ENCODE measurements around the gene LIX1L. TPM values are rescaled to one million over a fixed set of nuclear protein-coding genes. Genes with fewer than 3 reads are reported as not detected.
"Not testable (repeated sequence)": the region's sequence is repeated elsewhere in the genome, so short reads cannot be mapped to it uniquely, and the experiment has no call there.

LIX1L gene
- total RNA-seq, 1 donor from 2014 or later, result 38.4 TPM

GRCh38 chr1:145952903-145953302 lies 4.9 kb downstream of the LIX1L start:
- Mint-ChIP-seq H3K36me3 (ENCODE audit: low read depth) (peaks cover 20% of the 10 kb centered on the region), H3K27me3 (no peaks in the 10 kb centered on the region), H3K4me3 (no peak overlapping the region), H3K9me3 (no peaks in the 10 kb centered on the region), H3K4me1 (peaks cover 36% of the 10 kb centered on the region), H3K27ac (no peak overlapping the region)
- intact Hi-C loops (cut with micrococcal nuclease), result no loop called here
- no peak for DNase-seq

DNA sequence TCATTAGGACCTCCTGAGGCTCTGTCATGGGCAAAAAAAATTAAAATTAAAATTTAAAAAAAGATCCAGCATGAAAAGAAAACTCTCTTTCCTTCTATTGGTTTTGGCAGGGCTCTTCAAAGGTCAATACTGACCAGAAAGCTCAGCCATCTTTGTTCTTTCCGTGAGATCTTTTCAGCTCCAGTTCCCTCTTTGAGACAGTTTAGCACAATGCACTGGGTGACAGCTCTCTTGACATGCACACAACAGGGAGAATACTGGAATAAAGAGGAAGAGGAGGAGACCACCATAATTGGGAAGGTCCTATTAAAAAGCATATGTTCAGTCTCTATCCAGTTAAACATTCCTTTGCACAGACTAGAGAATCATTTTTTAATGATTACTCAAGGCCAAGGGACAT lies 6.3 kb downstream of the LIX1L start:
- H3K27me3 Mint-ChIP-seq, result no peaks in the 10 kb centered on the region
- no peak overlapping the region for H3K4me3 Mint-ChIP-seq
- intact Hi-C loops (cut with micrococcal nuclease), result no loop called here
- peaks cover 26% of the 10 kb centered on the region for H3K36me3 Mint-ChIP-seq (ENCODE audit: low read depth)
- DNase-seq, result no peak
- peaks cover 32% of the 10 kb centered on the region for H3K4me1 Mint-ChIP-seq
- H3K9me3 Mint-ChIP-seq, result no peaks in the 10 kb centered on the region
- no peak overlapping the region for H3K27ac Mint-ChIP-seq

GRCh38 chr1:145949219-145949618 lies 8.6 kb downstream of the LIX1L start:
- H3K9me3 Mint-ChIP-seq, result no peaks in the 10 kb centered on the region
- intact Hi-C loops (cut with micrococcal nuclease), result no loop called here
- no peaks in the 10 kb centered on the region for H3K27me3 Mint-ChIP-seq
- no peak overlapping the region for H3K4me3 Mint-ChIP-seq
- peaks cover 21% of the 10 kb centered on the region for H3K4me1 Mint-ChIP-seq
- no peak for DNase-seq
- H3K27ac Mint-ChIP-seq, result no peak overlapping the region
- peaks cover 31% of the 10 kb centered on the region for H3K36me3 Mint-ChIP-seq (ENCODE audit: low read depth)

GRCh38 chr1:145947551-145947950 lies 10.3 kb downstream of the LIX1L start:
- DNase-seq, result no peak
- no peak overlapping the region for H3K4me3 Mint-ChIP-seq
- intact Hi-C loops (cut with micrococcal nuclease), result no loop called here
- no peak overlapping the region for H3K27ac Mint-ChIP-seq
- H3K27me3 Mint-ChIP-seq, result no peaks in the 10 kb centered on the region
- no peaks in the 10 kb centered on the region for H3K9me3 Mint-ChIP-seq
- peaks cover 20% of the 10 kb centered on the region for H3K4me1 Mint-ChIP-seq
- peaks cover 38% of the 10 kb centered on the region for H3K36me3 Mint-ChIP-seq (ENCODE audit: low read depth)

DNA sequence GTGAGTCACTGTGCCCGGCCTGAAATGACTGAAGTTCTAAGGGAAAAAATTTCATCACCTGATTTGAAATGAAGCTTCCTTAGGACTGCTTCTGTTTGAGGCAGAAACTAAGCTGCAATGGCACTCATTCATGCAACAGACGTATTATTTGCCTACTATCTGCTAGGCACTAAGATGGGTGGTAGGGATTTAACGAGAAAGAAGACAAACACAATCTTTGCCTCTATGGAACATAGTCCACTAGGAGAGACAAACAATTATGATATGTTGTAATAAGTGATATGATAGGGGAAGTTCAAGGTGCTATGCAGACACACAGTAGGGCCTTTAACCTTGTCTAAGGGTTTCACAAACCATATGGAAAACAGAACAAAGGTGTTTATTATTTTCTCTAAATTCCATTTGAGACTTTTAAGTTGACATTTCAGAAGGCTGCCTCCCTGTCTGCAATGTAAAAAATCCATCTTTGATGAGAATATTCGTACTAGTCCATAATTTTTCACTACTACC lies 11.3 kb downstream of the LIX1L start:
- no peak overlapping the region for H3K27ac Mint-ChIP-seq
- peaks cover 18% of the 10 kb centered on the region for H3K4me1 Mint-ChIP-seq
- no peak for DNase-seq
- H3K36me3 Mint-ChIP-seq (ENCODE audit: low read depth), result peaks cover 43% of the 10 kb centered on the region
- intact Hi-C loops (cut with micrococcal nuclease), result no loop called here
- no peak overlapping the region for H3K4me3 Mint-ChIP-seq
- H3K9me3 Mint-ChIP-seq, result no peaks in the 10 kb centered on the region
- H3K27me3 Mint-ChIP-seq, result no peaks in the 10 kb centered on the region

- H3K27ac Mint-ChIP-seq, result no peak overlapping the region
- no peak overlapping the region for H3K4me3 Mint-ChIP-seq
- H3K36me3 Mint-ChIP-seq (ENCODE audit: low read depth), result peaks cover 40% of the 10 kb centered on the region
- intact Hi-C loops (cut with micrococcal nuclease), result no loop called here
- no peak for DNase-seq
- no peaks in the 10 kb centered on the region for H3K27me3 Mint-ChIP-seq
- peaks cover 10% of the 10 kb centered on the region for H3K4me1 Mint-ChIP-seq
- H3K9me3 Mint-ChIP-seq, result no peaks in the 10 kb centered on the region
Measured at GRCh38 chr1:145944532-145944931, 13.3 kb downstream of the LIX1L start.

DNA sequence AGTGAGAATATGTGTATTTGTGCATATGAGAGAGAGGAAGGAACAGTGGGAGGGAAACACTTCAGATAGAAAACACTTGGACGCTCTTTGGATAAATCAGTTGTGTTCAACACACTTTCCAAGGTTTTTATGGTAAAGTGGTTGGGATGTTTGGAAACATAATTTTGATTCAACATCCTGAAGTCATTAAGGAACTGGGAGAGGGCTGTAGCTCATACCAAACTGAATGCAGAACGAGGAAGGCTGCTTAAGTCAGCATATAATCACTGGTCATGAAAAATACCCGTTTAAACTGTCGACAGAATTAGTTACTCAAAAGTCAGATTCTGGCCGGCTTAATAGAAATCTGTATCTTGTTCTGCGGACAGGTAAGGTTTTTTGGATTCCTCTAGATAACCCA lies 14.9 kb downstream of the LIX1L start:
- DNase-seq, result no peak
- intact Hi-C loops (cut with micrococcal nuclease), result no loop called here
- Mint-ChIP-seq H3K36me3 (ENCODE audit: low read depth) (peaks cover 36% of the 10 kb centered on the region), H3K4me1 (peaks cover 6% of the 10 kb centered on the region), H3K4me3 (no peak overlapping the region), H3K9me3 (no peaks in the 10 kb centered on the region), H3K27me3 (no peaks in the 10 kb centered on the region), H3K27ac (no peak overlapping the region)

GRCh38 chr1:145942405-145942804 lies 15.4 kb downstream of the LIX1L start:
- DNase-seq, result no peak
- no peaks in the 10 kb centered on the region for H3K27me3 Mint-ChIP-seq
- no peaks in the 10 kb centered on the region for H3K9me3 Mint-ChIP-seq
- H3K36me3 Mint-ChIP-seq (ENCODE audit: low read depth), result peaks cover 35% of the 10 kb centered on the region
- intact Hi-C loops (cut with micrococcal nuclease), result no loop called here
- H3K4me3 Mint-ChIP-seq, result no peak overlapping the region
- H3K27ac Mint-ChIP-seq, result no peak overlapping the region
- peaks cover 6% of the 10 kb centered on the region for H3K4me1 Mint-ChIP-seq

DNA sequence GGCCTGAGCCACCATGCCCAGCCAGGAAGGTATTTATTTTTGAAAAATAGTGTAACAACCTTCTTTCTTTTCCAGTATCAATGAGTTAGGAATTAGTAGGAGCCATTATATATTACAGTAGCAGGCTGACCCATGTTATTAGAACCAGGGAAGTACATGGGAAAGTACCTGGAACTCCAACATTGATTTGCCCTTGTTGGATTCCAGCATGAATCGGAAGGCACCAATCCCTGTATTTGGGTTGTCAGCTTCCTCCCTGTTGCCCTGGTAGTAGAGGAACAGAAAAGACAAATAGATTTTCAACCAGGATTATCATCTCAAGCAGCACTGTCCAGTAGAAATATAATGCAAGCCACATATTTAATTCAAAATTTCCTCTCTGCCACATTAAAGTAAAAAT lies 20.4 kb downstream of the LIX1L start:
- intact Hi-C loops (cut with micrococcal nuclease), result no loop called here
- no peak for DNase-seq
- Mint-ChIP-seq H3K4me1 (peaks cover 14% of the 10 kb centered on the region), H3K27ac (no peak overlapping the region), H3K4me3 (no peak overlapping the region), H3K27me3 (no peaks in the 10 kb centered on the region), H3K36me3 (ENCODE audit: low read depth) (peaks cover 34% of the 10 kb centered on the region), H3K9me3 (no peaks in the 10 kb centered on the region)

DNA sequence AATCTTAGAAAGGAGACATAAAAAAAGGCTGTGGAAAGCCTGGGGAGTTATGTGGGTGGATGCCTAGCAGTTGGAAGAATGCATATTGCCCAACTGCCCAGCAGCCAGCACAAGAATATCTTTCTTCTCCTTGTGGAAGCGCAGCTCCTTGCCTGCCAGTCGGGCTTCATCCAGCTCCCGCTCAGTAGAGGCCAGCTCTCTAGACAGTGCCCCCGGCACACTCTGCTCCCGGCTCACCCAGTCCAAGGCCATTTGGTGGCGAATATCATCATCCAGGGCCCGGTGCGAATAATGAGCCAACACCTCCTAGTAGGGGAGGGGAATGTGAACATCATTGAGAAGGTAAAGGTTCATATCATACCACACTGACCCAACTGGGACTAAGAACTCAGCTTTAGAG lies 21.6 kb downstream of the LIX1L start:
- no peak overlapping the region for H3K27ac Mint-ChIP-seq
- peaks cover 26% of the 10 kb centered on the region for H3K36me3 Mint-ChIP-seq (ENCODE audit: low read depth)
- H3K9me3 Mint-ChIP-seq, result no peaks in the 10 kb centered on the region
- H3K27me3 Mint-ChIP-seq, result no peaks in the 10 kb centered on the region
- intact Hi-C loops (cut with micrococcal nuclease), result no loop called here
- DNase-seq, result no peak
- H3K4me1 Mint-ChIP-seq, result peaks cover 20% of the 10 kb centered on the region
- no peak overlapping the region for H3K4me3 Mint-ChIP-seq

- Mint-ChIP-seq H3K4me1 (peaks cover 20% of the 10 kb centered on the region), H3K9me3 (no peaks in the 10 kb centered on the region), H3K4me3 (no peak overlapping the region), H3K27me3 (no peaks in the 10 kb centered on the region), H3K27ac (no peak overlapping the region), H3K36me3 (ENCODE audit: low read depth) (peaks cover 28% of the 10 kb centered on the region)
- intact Hi-C loops (cut with micrococcal nuclease), result no loop called here
- DNase-seq, result no peak
Measured at GRCh38 chr1:145935708-145936107, 22.1 kb downstream of the LIX1L start.

DNA sequence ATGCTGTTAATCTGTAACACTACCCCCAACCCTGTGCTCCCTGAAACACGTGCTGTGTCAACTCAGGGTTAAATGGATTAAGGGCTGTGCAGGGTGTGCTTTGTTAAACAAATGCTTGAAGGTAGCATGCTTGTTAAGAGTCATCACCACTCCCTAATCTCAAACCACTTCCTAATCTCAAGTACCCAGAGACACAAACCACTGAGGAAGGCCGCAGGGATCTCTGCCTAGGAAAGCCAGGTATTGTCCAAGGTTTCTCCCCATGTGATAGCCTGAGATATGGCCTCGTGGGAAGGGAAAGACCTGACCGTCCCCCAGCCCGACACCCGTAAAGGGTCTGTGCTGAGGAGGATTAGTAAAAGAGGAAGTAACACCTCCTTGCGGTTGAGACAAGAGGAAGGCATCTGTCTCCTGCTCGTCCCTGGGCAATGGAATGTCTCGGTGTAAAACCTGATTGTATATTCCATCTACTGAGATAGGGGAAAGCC lies 25.3 kb downstream of the LIX1L start:
- H3K9me3 Mint-ChIP-seq; H3K27me3 Mint-ChIP-seq; intact Hi-C loops (cut with micrococcal nuclease): not testable (repeated sequence)
- H3K4me3 Mint-ChIP-seq, result peak overlapping the region; percentile 66
- DNase-seq, result peak; percentile 71
- peak overlapping the region; percentile 88 for H3K27ac Mint-ChIP-seq
- H3K4me1 Mint-ChIP-seq, result peaks cover 22% of the 10 kb centered on the region
- H3K36me3 Mint-ChIP-seq (ENCODE audit: low read depth), result peaks cover 27% of the 10 kb centered on the region

DNA sequence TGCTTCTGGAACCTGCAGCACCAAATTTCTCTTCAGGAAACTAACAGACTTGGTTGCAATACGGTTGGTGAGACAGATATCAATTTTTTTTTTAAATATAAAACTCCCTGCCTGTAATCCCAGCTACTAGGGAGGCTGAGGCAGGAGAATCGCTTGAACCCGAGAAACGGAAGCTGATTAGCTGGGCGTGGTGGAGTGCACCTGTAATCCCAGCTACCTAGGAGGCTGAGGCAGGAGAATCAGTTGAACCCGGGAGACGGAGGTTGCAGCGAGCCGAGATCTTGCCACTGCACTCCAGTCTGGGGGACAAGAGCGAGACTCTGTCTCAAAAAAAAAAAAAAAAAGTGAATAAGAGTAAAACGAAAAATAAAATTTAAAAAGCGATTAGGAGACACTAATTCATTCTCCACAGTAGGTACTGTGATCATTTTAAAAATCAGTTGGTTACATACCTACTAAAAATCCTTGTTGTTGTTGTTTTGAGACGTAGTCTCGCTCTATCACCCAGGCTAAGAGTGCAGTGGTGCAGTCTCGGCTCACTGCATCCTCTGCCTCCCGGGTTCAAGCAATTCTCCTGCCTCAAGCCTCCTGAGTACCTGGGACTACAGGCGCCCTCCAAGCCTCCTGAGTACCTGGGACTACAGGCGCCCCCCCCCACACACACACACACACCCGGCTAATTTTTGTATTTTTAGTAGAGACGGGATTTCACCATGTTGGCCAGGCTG lies 29.7 kb downstream of the LIX1L start:
- intact Hi-C loops (cut with micrococcal nuclease), result loop anchor here (1.0 to 5.0 kb wide), 6 partner anchors 9 to 69 kb away; partner anchors contain the start of genes ANKRD34A, PIAS3, POLR3GL and TXNIP
- Mint-ChIP-seq H3K4me1 (peaks cover 23% of the 10 kb centered on the region), H3K27ac (peak overlapping the region; percentile 86), H3K36me3 (ENCODE audit: low read depth) (peaks cover 9% of the 10 kb centered on the region), H3K4me3 (no peak overlapping the region), H3K27me3 (no peaks in the 10 kb centered on the region), H3K9me3 (no peaks in the 10 kb centered on the region)
- DNase-seq, result peak; percentile 67

DNA sequence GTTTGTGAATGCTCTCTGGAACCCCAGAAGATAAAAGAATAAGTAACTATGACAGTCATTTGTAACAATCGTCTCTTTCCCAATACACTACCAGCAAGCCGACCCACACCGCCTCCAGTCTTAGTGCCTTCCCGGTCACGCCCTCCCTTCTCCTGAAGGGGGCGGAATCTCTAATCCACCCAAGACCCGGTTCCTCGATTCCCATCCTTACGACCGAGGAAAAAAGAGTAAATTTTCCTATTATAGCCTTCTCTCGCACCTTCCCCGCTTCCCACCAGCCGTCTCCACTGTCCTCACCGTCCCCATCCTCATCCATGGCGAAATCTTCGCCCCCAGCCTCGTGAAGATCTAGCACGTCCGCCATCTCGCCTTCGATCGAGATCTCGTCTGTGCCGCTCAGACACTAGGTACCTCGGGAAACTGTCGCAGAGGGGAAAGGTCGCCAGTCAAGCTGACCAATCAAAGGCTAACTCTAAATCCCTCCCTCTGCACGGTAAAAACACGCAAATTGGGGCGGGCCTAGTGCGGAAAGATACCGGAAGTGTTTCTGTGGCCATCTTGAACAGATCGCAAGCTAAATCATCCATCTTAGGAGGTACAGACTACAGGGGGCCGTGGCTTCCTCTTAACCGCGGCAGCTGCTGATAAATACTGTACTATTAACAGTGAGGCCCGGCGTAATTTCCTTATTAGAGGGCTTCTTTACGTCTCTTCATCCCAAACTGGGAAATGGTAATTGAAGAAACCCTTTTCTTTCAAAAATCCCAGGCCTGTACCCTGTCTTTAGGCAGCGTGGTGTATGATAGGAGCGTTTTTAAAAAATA lies 30.5 kb downstream of the LIX1L start, which contains the start of gene RBM8A:
Gene RBM8A, minus strand, starts transcription at position 422 of the 824 bp plus-strand sequence. Its CDS starts 58 bp downstream, at position 364.
- DNase-seq, result peak; percentile 98
- H3K4me3 Mint-ChIP-seq, result no peak within 1 kb of the TSS

More for the DNA sequence above, 30.5 kb downstream of the LIX1L start, which contains the start of gene RBM8A:
- Mint-ChIP-seq H3K27me3 (no peaks in the 10 kb centered on the region), H3K27ac (peak within 1 kb of the TSS; percentile 86), H3K36me3 (ENCODE audit: low read depth) (peaks cover 15% of the 10 kb centered on the region), H3K9me3 (no peaks in the 10 kb centered on the region), H3K4me1 (peaks cover 15% of the 10 kb centered on the region)
- intact Hi-C loops (cut with micrococcal nuclease), result loop anchor here (1.0 to 5.0 kb wide), 6 partner anchors 8 to 69 kb away; partner anchors contain the start of genes ANKRD34A, PIAS3, POLR3GL and TXNIP
